Mucosa of rectum (tissue), 2 donors: ENCODE data around the gene SOCS7.

Experiments used
- H3K27ac ChIP-seq, 2 donors: one replicate each; pipeline ENCODE4 v1.7.0; 2013; ENCODE audit warnings: inconsistent platforms in 2 of 2, low read depth in 2 of 2, low read length in 2 of 2
- H3K27me3 ChIP-seq, 2 donors: one replicate each; pipeline ENCODE4 v1.7.0; 2013; ENCODE audit warnings: low read length in 2 of 2; ENCODE audit not compliant: control insufficient read depth in 2 of 2, insufficient read depth in 2 of 2
- H3K36me3 ChIP-seq, 2 donors: one replicate each; pipeline ENCODE4 v1.7.0; 2013; ENCODE audit warnings: low read length in 2 of 2; ENCODE audit not compliant: control insufficient read depth in 2 of 2, insufficient read depth in 2 of 2
- H3K4me1 ChIP-seq, 2 donors: one replicate each; pipeline ENCODE4 v1.7.0; 2013; ENCODE audit warnings: low read length in 2 of 2, mild to moderate bottlenecking in 1 of 2; ENCODE audit not compliant: control insufficient read depth in 2 of 2, insufficient read depth in 2 of 2
- H3K4me3 ChIP-seq, 2 donors: one replicate each; pipeline ENCODE4 v1.7.0; 2013; ENCODE audit warnings: low read length in 2 of 2
- H3K9ac ChIP-seq, 2 donors: one replicate each; pipeline ENCODE4 v1.7.0; 2013; ENCODE audit warnings: low read length in 2 of 2, low read depth in 1 of 2, mild to moderate bottlenecking in 1 of 2
- H3K9me3 ChIP-seq, 2 donors: one replicate each; pipeline ENCODE4 v1.7.0; 2013; ENCODE audit warnings: low read length in 2 of 2; ENCODE audit not compliant: control insufficient read depth in 2 of 2
- donor health status: healthy.
- donor health status: Normal muscosa, but diverticular disease.

SOCS7 gene

GRCh38 chr17:38361694-38362465 lies 10.2 kb downstream of the SOCS7 start:
- H3K27me3 ChIP-seq = no peaks in the 10 kb centered on the region
- no peak overlapping the region for H3K9ac ChIP-seq
- H3K4me3 ChIP-seq = no peak overlapping the region
- no peak overlapping the region for H3K27ac ChIP-seq
- H3K36me3 ChIP-seq = peaks cover 6 to 19% of the 10 kb centered on the region in 2 donors
- no peaks in the 10 kb centered on the region for H3K4me1 ChIP-seq
- no peaks in the 10 kb centered on the region for H3K9me3 ChIP-seq

GRCh38 chr17:38363016-38363415 lies 11.4 kb downstream of the SOCS7 start:
- H3K36me3 ChIP-seq = peaks cover 10 to 25% of the 10 kb centered on the region in 2 donors
- no peaks in the 10 kb centered on the region for H3K9me3 ChIP-seq
- H3K4me1 ChIP-seq = no peaks in the 10 kb centered on the region
- no peak overlapping the region for H3K9ac ChIP-seq
- H3K27ac ChIP-seq = no peak overlapping the region
- no peak overlapping the region for H3K4me3 ChIP-seq
- no peaks in the 10 kb centered on the region for H3K27me3 ChIP-seq

- H3K27me3 ChIP-seq = no peaks in the 10 kb centered on the region
- H3K27ac ChIP-seq = no peak overlapping the region
- no peak overlapping the region for H3K4me3 ChIP-seq
- H3K36me3 ChIP-seq = peaks cover 22 to 34% of the 10 kb centered on the region in 2 donors
- no peaks in the 10 kb centered on the region for H3K4me1 ChIP-seq
- no peaks in the 10 kb centered on the region for H3K9me3 ChIP-seq
- H3K9ac ChIP-seq = no peak overlapping the region
Measured at GRCh38 chr17:38364741-38365140, 13.1 kb downstream of the SOCS7 start.

- H3K9ac ChIP-seq = no peak overlapping the region
- no peak overlapping the region for H3K27ac ChIP-seq
- no peak overlapping the region for H3K4me3 ChIP-seq
- no peaks in the 10 kb centered on the region for H3K27me3 ChIP-seq
- no peaks in the 10 kb centered on the region for H3K4me1 ChIP-seq
- H3K36me3 ChIP-seq = peaks cover 27 to 40% of the 10 kb centered on the region in 2 donors
- no peaks in the 10 kb centered on the region for H3K9me3 ChIP-seq
Measured at GRCh38 chr17:38369124-38369886, 17.7 kb downstream of the SOCS7 start.

GRCh38 chr17:38379448-38379847 lies 27.8 kb downstream of the SOCS7 start:
- Histone ChIP-seq H3K36me3 (peaks cover 7 to 39% of the 10 kb centered on the region in 2 donors), H3K27ac (no peak overlapping the region), H3K27me3 (no peaks in the 10 kb centered on the region), H3K4me1 (no peaks in the 10 kb centered on the region), H3K4me3 (no peak overlapping the region), H3K9ac (no peak overlapping the region), H3K9me3 (no peaks in the 10 kb centered on the region)

GRCh38 chr17:38395090-38395489 lies 43.4 kb downstream of the SOCS7 start:
- no peak overlapping the region for H3K9ac ChIP-seq
- H3K36me3 ChIP-seq = peaks cover 32 to 39% of the 10 kb centered on the region in 2 donors
- no peak overlapping the region for H3K27ac ChIP-seq
- H3K4me1 ChIP-seq = no peaks in the 10 kb centered on the region
- no peaks in the 10 kb centered on the region for H3K27me3 ChIP-seq
- no peak overlapping the region for H3K4me3 ChIP-seq
- no peaks in the 10 kb centered on the region for H3K9me3 ChIP-seq

- Histone ChIP-seq H3K9me3 (no peaks in the 10 kb centered on the region), H3K27ac (no peak overlapping the region), H3K9ac (no peak overlapping the region), H3K4me1 (no peaks in the 10 kb centered on the region), H3K27me3 (no peaks in the 10 kb centered on the region), H3K36me3 (peaks cover 48 to 53% of the 10 kb centered on the region in 2 donors), H3K4me3 (no peak overlapping the region)
Measured at GRCh38 chr17:38397227-38397626, 45.6 kb downstream of the SOCS7 start.

GRCh38 chr17:38400286-38400685 lies 48.6 kb downstream of the SOCS7 start:
- H3K4me3 ChIP-seq = no peak overlapping the region
- H3K27ac ChIP-seq = no peak overlapping the region
- H3K27me3 ChIP-seq = no peaks in the 10 kb centered on the region
- no peak overlapping the region for H3K9ac ChIP-seq
- peaks cover 44 to 50% of the 10 kb centered on the region in 2 donors for H3K36me3 ChIP-seq
- no peaks in the 10 kb centered on the region for H3K4me1 ChIP-seq
- H3K9me3 ChIP-seq = no peaks in the 10 kb centered on the region

GRCh38 chr17:38401459-38401858 lies 49.8 kb downstream of the SOCS7 start:
- no peak overlapping the region for H3K9ac ChIP-seq
- no peak overlapping the region for H3K4me3 ChIP-seq
- H3K9me3 ChIP-seq = no peaks in the 10 kb centered on the region
- no peaks in the 10 kb centered on the region for H3K4me1 ChIP-seq
- no peak overlapping the region for H3K27ac ChIP-seq
- H3K36me3 ChIP-seq = peaks cover 33 to 38% of the 10 kb centered on the region in 2 donors
- H3K27me3 ChIP-seq = no peaks in the 10 kb centered on the region

GRCh38 chr17:38402897-38403296 lies 51.3 kb downstream of the SOCS7 start:
- Histone ChIP-seq H3K9me3 (no peaks in the 10 kb centered on the region), H3K27ac (no peak overlapping the region), H3K27me3 (no peaks in the 10 kb centered on the region), H3K4me1 (no peaks in the 10 kb centered on the region), H3K9ac (no peak overlapping the region), H3K36me3 (peaks cover 22 to 25% of the 10 kb centered on the region in 2 donors), H3K4me3 (no peak overlapping the region)
